HCT116 (cell line): ENCODE results near the gene VRTN. TPM values are rescaled to one million over a fixed set of nuclear protein-coding genes. Genes with fewer than 3 reads are reported as not detected.

Experiments
- ATAC-seq: fragments of 200-7000 bp; cut with Tn5 transposase; 2 replicates; pipeline ENCODE4 v1.9.1; 2020; ENCODE audit warnings: mild to moderate bottlenecking, moderate library complexity
- BruUV-seq: library from RNA; stranded (reverse); fragments of 400-500 nt; replicated peaks from 2 replicates; lab custom pipeline; 2021; lab: Mats Ljungman, UMichigan
- CTCF ChIA-PET: fragments of 300-600 bp; sonication (Branson Sonifier 250); formaldehyde crosslinking; loops from one replicate; lab custom pipeline; 2021; ENCODE audit warnings: antibody characterized with exemption; lab: Charles Lee
- POLR2A ChIA-PET: fragments of 300-600, 350-600 bp; sonication (Branson Sonifier 250); formaldehyde crosslinking; loops from one replicate; lab custom pipeline; 2021; ENCODE audit warnings: antibody characterized with exemption; lab: Charles Lee
- RAD21 ChIA-PET, 2 experiments: fragments of 300-600 bp; sonication (Branson Sonifier 250); formaldehyde crosslinking; loops; one replicate each; lab custom pipeline; 2023; ENCODE audit warnings: low total read pairs in 2 of 2; ENCODE audit not compliant: uncharacterized antibody in 2 of 2, unreplicated experiment in 2 of 2, low non-redundant PET in 1 of 2; lab: Charles Lee
- DNase-seq: peaks from one replicate; pipeline ENCODE4 v3.0.0-alpha.2; 2010; ENCODE audit warnings: low read depth, low spot score
- H2AFZ ChIP-seq: fragments of 200-600 bp; shearing (Covaris generic), sonication (generic); 2 replicates; pipeline ENCODE4 v1.6.1; 2017; ENCODE audit warnings: low read depth, mixed run types, mixed read lengths, antibody characterized with exemption, low read length; ENCODE audit not compliant: poor library complexity, severe bottlenecking
- H3K27ac ChIP-seq: 2 replicates; pipeline ENCODE4 v1.5.1; 2012; ENCODE audit warnings: low read depth, low read length
- H3K27me3 ChIP-seq: fragments of 200-600 bp; sonication (generic); 2 replicates; pipeline ENCODE4 v1.6.1; 2016; ENCODE audit warnings: mixed run types, low read length, mixed read lengths; ENCODE audit not compliant: insufficient read depth
- H3K36me3 ChIP-seq, 2 experiments: fragments of 200-500 bp in 1 of 2; fragments of 200-600 bp in 1 of 2; sonication (Bioruptor generic) in 1 of 2; sonication (generic) in 1 of 2; 2 replicates each; pipeline versions ENCODE4 v1.5.1 to v1.6.1; 2014 to 2016; ENCODE audit warnings: low read length in 2 of 2, inconsistent platforms in 1 of 2, mixed read lengths in 1 of 2, mixed run types in 1 of 2; ENCODE audit not compliant: insufficient read depth in 2 of 2, control insufficient read depth in 1 of 2
- H3K4me1 ChIP-seq, 2 experiments: fragments of 200-600 bp in 1 of 2; sonication (generic) in 1 of 2; 2 replicates each; pipeline versions ENCODE4 v1.5.1 to v1.6.1; 2012 to 2017; ENCODE audit warnings: low read length in 2 of 2, inconsistent platforms in 1 of 2, mild to moderate bottlenecking in 1 of 2, mixed read lengths in 1 of 2, mixed run types in 1 of 2, moderate library complexity in 1 of 2; ENCODE audit not compliant: insufficient read depth in 2 of 2, control insufficient read depth in 1 of 2
- H3K4me2 ChIP-seq: fragments of 200-600 bp; sonication (generic); 2 replicates; pipeline ENCODE4 v1.6.1; 2017; ENCODE audit warnings: mixed run types, low read length, mixed read lengths
- H3K4me3 ChIP-seq, 2 experiments: fragments of 200-600 bp in 1 of 2; sonication (generic) in 1 of 2; replicated peaks in 1 of 2; 2 replicates each; pipeline ENCODE4 v1.5.1; 2011 to 2016; ENCODE audit warnings: low read length in 2 of 2, control low read depth in 1 of 2, low read depth in 1 of 2, mild to moderate bottlenecking in 1 of 2, mixed read lengths in 1 of 2, mixed run types in 1 of 2
- H3K79me2 ChIP-seq: fragments of 200-600 bp; sonication (generic); 2 replicates; pipeline ENCODE4 v1.6.1; 2017; ENCODE audit warnings: mild to moderate bottlenecking, mixed run types, low read length, moderate library complexity, mixed read lengths; ENCODE audit not compliant: insufficient read depth
- H3K9ac ChIP-seq: fragments of 200-600 bp; sonication (generic); 2 replicates; pipeline ENCODE4 v1.6.1; 2016; ENCODE audit warnings: low read length, mixed read lengths
- H3K9me2 ChIP-seq: fragments of 200-600 bp; sonication (generic), shearing (Covaris generic); 2 replicates; pipeline ENCODE4 v1.6.1; 2017; ENCODE audit warnings: mixed run types, mild to moderate bottlenecking, moderate library complexity; ENCODE audit not compliant: insufficient read depth
- H3K9me3 ChIP-seq, 2 experiments: fragments of 200-500 bp in 1 of 2; fragments of 200-600 bp in 1 of 2; sonication (Bioruptor generic) in 1 of 2; sonication (generic) in 1 of 2; 2 replicates each; pipeline ENCODE4 v1.6.1; 2014 to 2017; ENCODE audit warnings: low read length in 2 of 2, mixed read lengths in 2 of 2, inconsistent platforms in 1 of 2, low read depth in 1 of 2, mild to moderate bottlenecking in 1 of 2, mixed run types in 1 of 2, moderate library complexity in 1 of 2; ENCODE audit not compliant: control insufficient read depth in 1 of 2, insufficient read depth in 1 of 2
- H4K20me1 ChIP-seq: fragments of 200-600 bp; sonication (generic), shearing (Covaris generic); 2 replicates; pipeline ENCODE4 v1.6.1; 2017; ENCODE audit warnings: mixed run types, mild to moderate bottlenecking, moderate library complexity; ENCODE audit not compliant: insufficient read depth
- ATF3 ChIP-seq: IDR thresholded peaks from 2 replicates; pipeline ENCODE4 v1.6.1; 2012
- CBX3 ChIP-seq: IDR thresholded peaks from 2 replicates; pipeline ENCODE4 v1.6.1; 2012; ENCODE audit warnings: low read depth
- CTCF ChIP-seq, 3 experiments: fragments of 200-600 bp in 1 of 3; sonication (generic) in 1 of 3; IDR thresholded peaks in 2 of 3; conservative IDR thresholded peaks in 1 of 3; 2 replicates each; pipeline ENCODE4 v1.5.1; 2012 to 2017; ENCODE audit warnings: low read depth in 2 of 3, low read length in 2 of 3, antibody characterized with exemption in 1 of 3, borderline replicate concordance in 1 of 3, control low read depth in 1 of 3, mild to moderate bottlenecking in 1 of 3, mixed read lengths in 1 of 3, mixed run types in 1 of 3, moderate library complexity in 1 of 3; ENCODE audit not compliant: insufficient read depth in 1 of 3
- EGR1 ChIP-seq: IDR thresholded peaks from 2 replicates; pipeline ENCODE4 v1.6.1; 2012; ENCODE audit warnings: low read depth
- ELF1 ChIP-seq: IDR thresholded peaks from 2 replicates; pipeline ENCODE4 v1.6.1; 2012; ENCODE audit warnings: low read depth, borderline replicate concordance
- EZH2 ChIP-seq: fragments of 200-600 bp; sonication (generic); IDR thresholded peaks from 2 replicates; pipeline ENCODE4 v1.6.1; 2017; ENCODE audit warnings: antibody characterized with exemption, mixed run types
- EZH2phosphoT487 ChIP-seq: fragments of 200-600 bp; IDR thresholded peaks from 2 replicates; pipeline ENCODE4 v1.6.1; 2018; ENCODE audit warnings: antibody characterized with exemption, borderline replicate concordance
- FOSL1 ChIP-seq: IDR thresholded peaks from 2 replicates; pipeline ENCODE4 v1.6.1; 2012; ENCODE audit warnings: low read depth
- JUND ChIP-seq: IDR thresholded peaks from 2 replicates; pipeline ENCODE4 v1.6.1; 2012
- MAX ChIP-seq: IDR thresholded peaks from 2 replicates; pipeline ENCODE4 v1.6.1; 2012
- POLR2A ChIP-seq: IDR thresholded peaks from 2 replicates; pipeline ENCODE4 v1.7.0; 2011; ENCODE audit warnings: borderline replicate concordance; ENCODE audit not compliant: insufficient read depth, insufficient read length; ENCODE audit errors: extremely low read depth
- POLR2AphosphoS5 ChIP-seq: IDR thresholded peaks from 2 replicates; pipeline ENCODE4 v1.6.1; 2011; ENCODE audit warnings: mild to moderate bottlenecking, low read depth, low read length, moderate library complexity
- RAD21 ChIP-seq: IDR thresholded peaks from 2 replicates; pipeline ENCODE4 v1.6.1; 2012; ENCODE audit warnings: low read depth, mild to moderate bottlenecking
- SIN3A ChIP-seq: IDR thresholded peaks from 2 replicates; pipeline ENCODE4 v1.6.1; 2012; ENCODE audit warnings: low read depth
- SP1 ChIP-seq: IDR thresholded peaks from 2 replicates; pipeline ENCODE4 v1.6.1; 2012; ENCODE audit warnings: low read depth
- SRF ChIP-seq: IDR thresholded peaks from 2 replicates; pipeline ENCODE4 v1.6.1; 2012; ENCODE audit warnings: low read depth
- ZBTB33 ChIP-seq: IDR thresholded peaks from 2 replicates; pipeline ENCODE4 v1.6.1; 2011; ENCODE audit warnings: mild to moderate bottlenecking, low read length, moderate library complexity; ENCODE audit not compliant: insufficient replicate concordance; ENCODE audit errors: extremely low read depth
- ZFX ChIP-seq: fragments of 450-650 bp; IDR thresholded peaks from 2 replicates; pipeline ENCODE4 v1.6.1; 2017
- intact Hi-C: fragments of 100-400 bp; cut with micrococcal nuclease; formaldehyde crosslinking; loops from 2 replicates; pipeline ENCODE4 v1.10.0; 2022
- total RNA-seq: library from RNA; stranded (reverse); gene quantifications from one replicate; pipeline ENCODE4 v1.2.1, GENCODE V29; 2021; ENCODE audit not compliant: unreplicated experiment

The VRTN gene
- total RNA-seq, 1 experiment from 2014 or later: 0.10 TPM

- Histone ChIP-seq H3K79me2 (no peaks in the 10 kb centered on the region), H3K4me3 (no peak overlapping the region), H2AFZ (no peak overlapping the region), H3K27ac (no peak overlapping the region), H3K27me3 (no peaks in the 10 kb centered on the region), H3K9me3 (no peaks in the 10 kb centered on the region)
- intact Hi-C loops: no loop called here
- RAD21 ChIA-PET: no interaction called here
- TF ChIP-seq POLR2A: no peak
- no peak for TF ChIP-seq EZH2
- TF ChIP-seq CBX3: no peak
- TF ChIP-seq ZBTB33: no peak
- TF ChIP-seq ZFX: no peak
- TF ChIP-seq EGR1: no peak
- TF ChIP-seq, all 23 proteins: peak for 0
- ATAC-seq (no peak), DNase-seq (no peak)
- CTCF ChIA-PET: no interaction called here
- POLR2A ChIA-PET: no interaction called here
- Histone ChIP-seq H3K36me3 (no peaks in the 10 kb centered on the region), H3K4me2 (no peak overlapping the region), H3K9me2 (no peaks in the 10 kb centered on the region), H3K4me1 (0 out of 4 replicates have a peak, but pooled peaks cover 0 to 2% of the 10 kb centered on the region in 2 experiments), H3K9ac (no peak overlapping the region), H4K20me1 (no peaks in the 10 kb centered on the region)
- BruUV-seq: no TSS peak
Observed at GRCh38 chr14:74408870-74409269, 60.6 kb downstream of the VRTN start.

GRCh38 chr14:74409441-74409840, 61.2 kb downstream of the VRTN start:
- no peaks in the 10 kb centered on the region for H3K9me2 ChIP-seq
- H3K36me3 ChIP-seq: no peaks in the 10 kb centered on the region
- no peak overlapping the region for H3K4me2 ChIP-seq
- DNase-seq: no peak
- RAD21 ChIA-PET: interaction anchor here in 1 of 2 experiments (0.5 kb wide), 1 partner anchor 84 kb away, joined by 4 read pairs; the partner anchor contains the start of gene ISCA2
- no peak overlapping the region for H3K9ac ChIP-seq
- CTCF ChIA-PET: no interaction called here
- no peaks in the 10 kb centered on the region for H3K27me3 ChIP-seq
- H3K27ac ChIP-seq: no peak overlapping the region
- H4K20me1 ChIP-seq: no peaks in the 10 kb centered on the region
- no peak overlapping the region for H2AFZ ChIP-seq
- H3K4me3 ChIP-seq: no peak overlapping the region
- POLR2A ChIA-PET: no interaction called here
- H3K9me3 ChIP-seq: no peaks in the 10 kb centered on the region
- H3K4me1 ChIP-seq: peaks cover 5 to 6% of the 10 kb centered on the region in 2 experiments; a peak in 3 of 4 replicates
- no peaks in the 10 kb centered on the region for H3K79me2 ChIP-seq
- no TSS peak for BruUV-seq
- intact Hi-C loops: no loop called here
- ATAC-seq: no peak
- TF ChIP-seq ATF3: no peak
- no peak for TF ChIP-seq EZH2phosphoT487
- TF ChIP-seq JUND: no peak
- no peak for TF ChIP-seq CTCF (IDR thresholded peaks at IDR 0.05 in 2 of 3, conservative IDR thresholded peaks at IDR 0.05 in 1 of 3; ENCODE audit: borderline replicate concordance in 1 of 3, insufficient read depth in 1 of 3, low read depth in 2 of 3, low read length in 2 of 3)
- no peak for TF ChIP-seq CBX3
- no peak for TF ChIP-seq SRF
- no peak for TF ChIP-seq SIN3A
- TF ChIP-seq ZFX: no peak
- no peak for TF ChIP-seq ELF1
- TF ChIP-seq SP1: no peak
- TF ChIP-seq FOSL1: no peak
- no peak for TF ChIP-seq POLR2AphosphoS5
- no peak for TF ChIP-seq EGR1
- no peak for TF ChIP-seq POLR2A
- no peak for TF ChIP-seq MAX
- TF ChIP-seq EZH2: no peak
- no peak for TF ChIP-seq RAD21
